A673 (cell line): ENCODE measurements around the gene SKA1. TPM values are rescaled to one million over a fixed set of nuclear protein-coding genes. Genes with fewer than 3 reads are reported as not detected.
"Not testable (repeated sequence)": the region's sequence is repeated elsewhere in the genome, so short reads cannot be mapped to it uniquely, and the experiment has no call there.

ENCODE experiments used
- BruUV-seq: library from RNA; stranded (reverse); fragments of 400-500 nt; replicated peaks from 2 replicates; lab custom pipeline; 2021; lab: Mats Ljungman, UMichigan
- CTCF ChIA-PET: fragments of 300-600 bp; sonication (Branson Sonifier 250); formaldehyde crosslinking; loops from one replicate; lab custom pipeline; 2022; ENCODE audit warnings: antibody characterized with exemption; lab: Charles Lee
- POLR2A ChIA-PET: fragments of 300-600 bp; sonication (Branson Sonifier 250); formaldehyde crosslinking; loops from one replicate; lab custom pipeline; 2022; ENCODE audit warnings: antibody characterized with exemption; ENCODE audit not compliant: low non-redundant PET; lab: Charles Lee
- DNase-seq: peaks from one replicate; pipeline ENCODE4 v3.0.0-alpha.2; 2015; ENCODE audit warnings: low spot score
- H3K27ac ChIP-seq: fragments of 200-600 bp; sonication (generic); 2 replicates; pipeline ENCODE4 v1.5.1; 2016; ENCODE audit warnings: mixed run types, low read depth, mild to moderate bottlenecking, mixed read lengths, antibody characterized with exemption, low read length; ENCODE audit not compliant: poor library complexity, severe bottlenecking
- H3K27me3 ChIP-seq: fragments of 200-600 bp; sonication (generic); replicated peaks from 2 replicates; pipeline ENCODE4 v1.6.1; 2017; ENCODE audit warnings: mixed run types, low read depth, mild to moderate bottlenecking, mixed read lengths, antibody characterized with exemption, low read length; ENCODE audit not compliant: insufficient read depth, poor library complexity
- H3K36me3 ChIP-seq: fragments of 200-600 bp; sonication (generic); 2 replicates; pipeline ENCODE4 v1.6.1; 2016; ENCODE audit warnings: mixed run types, mild to moderate bottlenecking, mixed read lengths, antibody characterized with exemption, low read length; ENCODE audit not compliant: insufficient read depth, poor library complexity, severe bottlenecking
- H3K4me1 ChIP-seq: fragments of 200-600 bp; sonication (generic); 2 replicates; pipeline ENCODE4 v1.6.1; 2017; ENCODE audit warnings: mixed run types, mild to moderate bottlenecking, mixed read lengths, antibody characterized with exemption, low read length; ENCODE audit not compliant: insufficient read depth, poor library complexity, severe bottlenecking
- H3K4me3 ChIP-seq: fragments of 200-600 bp; sonication (generic); 2 replicates; pipeline ENCODE4 v1.5.1; 2016; ENCODE audit warnings: low read depth, mixed run types, mild to moderate bottlenecking, mixed read lengths, low read length; ENCODE audit not compliant: poor library complexity, severe bottlenecking
- H3K9me3 ChIP-seq: fragments of 200-600 bp; sonication (generic); 2 replicates; pipeline ENCODE4 v1.6.1; 2016; ENCODE audit warnings: mixed run types, low read depth, mild to moderate bottlenecking, mixed read lengths, antibody characterized with exemption, low read length; ENCODE audit not compliant: poor library complexity, severe bottlenecking
- EZH2 ChIP-seq: fragments of 200-600 bp; sonication (generic); IDR thresholded peaks from 2 replicates; pipeline ENCODE4 v1.6.1; 2017; ENCODE audit warnings: borderline replicate concordance, low read depth, mild to moderate bottlenecking, mixed read lengths, antibody characterized with exemption, low read length; ENCODE audit not compliant: poor library complexity, severe bottlenecking
- intact Hi-C: fragments of 100-400 bp; cut with micrococcal nuclease; formaldehyde crosslinking; loops from one replicate; pipeline ENCODE4 v1.10.0; 2022; ENCODE audit not compliant: unreplicated experiment
- total RNA-seq: library from RNA; stranded (reverse); gene quantifications from 2 replicates; pipeline ENCODE4 v1.2.3, GENCODE V29; 2021
- TF ChIP-seq, protein P1 (sequence below): fragments of 300-800, 200-600 bp; sonication (generic); conservative IDR thresholded peaks from 2 replicates; pipeline ENCODE4 v1.5.1; 2017; ENCODE audit warnings: low read depth, mild to moderate bottlenecking, antibody characterized with exemption, low read length, moderate library complexity, mixed read lengths

SKA1 gene
- total RNA-seq, 1 experiment from 2014 or later, result 41.8 TPM

DNA sequence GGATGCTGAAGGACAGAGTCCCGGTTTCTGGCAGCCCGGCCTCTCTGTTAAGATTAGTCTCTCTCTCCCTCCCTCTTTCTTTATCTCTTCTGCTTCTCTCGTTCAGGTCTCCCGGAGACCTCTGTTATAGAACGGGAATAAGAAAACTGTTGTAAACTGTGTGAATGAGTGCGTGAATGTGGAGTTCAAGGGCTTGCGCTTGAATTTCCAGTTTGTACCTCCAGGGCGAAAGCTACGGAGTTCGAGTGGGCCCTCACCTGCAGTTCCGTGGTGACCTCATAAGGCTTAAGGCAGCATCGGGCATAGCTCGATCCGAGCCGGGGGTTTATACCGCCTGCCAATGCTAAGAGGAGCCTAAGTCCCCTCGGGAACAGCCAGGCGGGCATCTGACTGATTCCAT lies 26.4 kb downstream of the SKA1 start:
- Histone ChIP-seq H3K4me1 (no peaks in the 10 kb centered on the region), H3K27ac (no peak overlapping the region), H3K27me3 (no peaks in the 10 kb centered on the region), H3K9me3 (no peaks in the 10 kb centered on the region), H3K4me3 (no peak overlapping the region), H3K36me3 (no peaks in the 10 kb centered on the region)
- ChIA-PET POLR2A (no interaction called here), CTCF (no interaction called here)
- TF ChIP-seq, protein P1, sequence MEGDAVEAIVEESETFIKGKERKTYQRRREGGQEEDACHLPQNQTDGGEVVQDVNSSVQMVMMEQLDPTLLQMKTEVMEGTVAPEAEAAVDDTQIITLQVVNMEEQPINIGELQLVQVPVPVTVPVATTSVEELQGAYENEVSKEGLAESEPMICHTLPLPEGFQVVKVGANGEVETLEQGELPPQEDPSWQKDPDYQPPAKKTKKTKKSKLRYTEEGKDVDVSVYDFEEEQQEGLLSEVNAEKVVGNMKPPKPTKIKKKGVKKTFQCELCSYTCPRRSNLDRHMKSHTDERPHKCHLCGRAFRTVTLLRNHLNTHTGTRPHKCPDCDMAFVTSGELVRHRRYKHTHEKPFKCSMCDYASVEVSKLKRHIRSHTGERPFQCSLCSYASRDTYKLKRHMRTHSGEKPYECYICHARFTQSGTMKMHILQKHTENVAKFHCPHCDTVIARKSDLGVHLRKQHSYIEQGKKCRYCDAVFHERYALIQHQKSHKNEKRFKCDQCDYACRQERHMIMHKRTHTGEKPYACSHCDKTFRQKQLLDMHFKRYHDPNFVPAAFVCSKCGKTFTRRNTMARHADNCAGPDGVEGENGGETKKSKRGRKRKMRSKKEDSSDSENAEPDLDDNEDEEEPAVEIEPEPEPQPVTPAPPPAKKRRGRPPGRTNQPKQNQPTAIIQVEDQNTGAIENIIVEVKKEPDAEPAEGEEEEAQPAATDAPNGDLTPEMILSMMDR, result no peak
- no peak for TF ChIP-seq EZH2
- no TSS peak for BruUV-seq
- intact Hi-C loops, result no loop called here
- no peak for DNase-seq

DNA sequence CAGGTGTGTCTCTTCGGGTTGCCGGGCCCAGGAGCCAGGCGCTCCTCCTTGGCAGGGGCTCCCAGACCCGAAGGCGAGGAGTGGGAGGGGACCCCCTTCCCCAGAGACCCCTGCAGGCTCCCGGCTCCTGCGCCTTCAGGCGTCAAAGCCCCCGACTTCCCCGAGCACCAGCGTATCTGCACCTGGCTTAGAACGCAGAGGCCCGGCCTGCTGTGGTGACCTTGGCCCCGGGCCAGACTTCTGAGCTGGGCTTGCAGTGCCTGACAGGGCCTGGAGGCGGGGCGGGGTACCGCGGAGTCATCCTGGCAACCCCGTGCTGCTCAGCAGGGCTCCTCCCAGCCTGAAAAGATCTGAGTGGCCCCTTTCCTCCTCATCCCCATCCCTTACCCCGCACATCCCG lies 27.0 kb downstream of the SKA1 start:
- TF ChIP-seq, protein P1, result no peak
- no peak for TF ChIP-seq EZH2
- no peak overlapping the region for H3K4me3 ChIP-seq
- no peaks in the 10 kb centered on the region for H3K4me1 ChIP-seq
- POLR2A ChIA-PET, result no interaction called here
- H3K36me3 ChIP-seq, result no peaks in the 10 kb centered on the region
- BruUV-seq, result no TSS peak
- CTCF ChIA-PET, result no interaction called here
- intact Hi-C loops, result no loop called here
- H3K9me3 ChIP-seq, result no peaks in the 10 kb centered on the region
- H3K27ac ChIP-seq, result no peak overlapping the region
- no peaks in the 10 kb centered on the region for H3K27me3 ChIP-seq
- DNase-seq, result peak; percentile 25

DNA sequence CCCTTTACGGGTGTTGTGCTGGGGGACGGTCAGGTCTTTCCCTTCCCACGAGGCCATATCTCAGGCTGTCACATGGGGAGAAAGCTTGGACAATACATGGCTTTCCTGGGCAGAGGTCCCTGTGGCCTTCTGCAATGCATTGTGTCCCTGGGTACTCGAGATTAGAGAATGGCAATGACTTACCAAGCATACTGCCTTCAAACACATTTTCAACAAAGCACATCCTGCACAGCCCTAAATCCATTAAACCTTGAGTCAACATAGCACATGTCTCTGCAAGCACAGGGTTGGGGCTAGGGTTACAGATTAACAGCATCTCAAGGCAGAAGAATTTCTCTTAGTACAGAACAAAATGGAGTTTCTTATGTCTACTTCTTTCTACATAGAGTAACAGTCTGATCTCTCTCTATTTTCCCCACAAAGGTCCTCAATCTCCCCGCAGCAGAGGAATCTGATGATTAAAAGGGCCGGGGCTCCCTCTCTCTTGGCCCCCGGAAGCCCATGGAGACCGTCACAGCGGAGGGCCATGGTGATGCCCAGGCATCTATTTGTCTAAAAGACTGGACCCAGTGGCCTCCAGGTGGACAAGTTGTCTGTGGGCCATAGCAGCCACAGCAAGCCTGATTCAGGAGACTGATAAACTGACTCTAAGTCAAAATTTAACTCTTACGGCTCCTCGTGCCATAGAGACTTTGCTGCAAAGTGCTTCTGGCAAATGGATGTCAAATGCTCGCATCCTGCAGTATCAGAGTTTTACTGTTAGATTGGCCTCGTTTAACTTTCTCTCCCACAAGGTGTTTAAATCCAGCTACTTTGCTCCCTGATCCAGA lies 30.1 kb downstream of the SKA1 start:
- CTCF ChIA-PET, intact Hi-C loops: not testable (repeated sequence)

More for the DNA sequence above, 30.1 kb downstream of the SKA1 start:
- DNase-seq, H3K9me3 ChIP-seq, H3K4me1 ChIP-seq, POLR2A ChIA-PET, H3K27ac ChIP-seq, H3K27me3 ChIP-seq, H3K36me3 ChIP-seq, H3K4me3 ChIP-seq, BruUV-seq: not testable (repeated sequence)
